Transverse colon (tissue), 4 donors: ENCODE results near the gene CTTN. TPM values are rescaled to one million over a fixed set of nuclear protein-coding genes. Genes with fewer than 3 reads are reported as not detected.

Source experiments
- DNase-seq: peaks from one replicate; pipeline ENCODE4 v3.0.0-alpha.2; 2019
- H3K27ac ChIP-seq, 4 donors: fragments of 200-600 bp; sonication (generic); 2 replicates each; pipeline ENCODE4 v1.5.1; 2016 to 2018; ENCODE audit warnings: inconsistent platforms in 4 of 4
- H3K27me3 ChIP-seq: fragments of 200-600 bp; sonication (generic); 2 replicates; pipeline ENCODE4 v1.5.1; 2017; ENCODE audit warnings: inconsistent platforms
- H3K36me3 ChIP-seq, 4 donors: fragments of 200-600 bp; sonication (generic); 2 replicates each; pipeline ENCODE4 v1.5.1; 2017 to 2019; ENCODE audit warnings: inconsistent platforms in 4 of 4
- H3K4me1 ChIP-seq, 4 donors: fragments of 200-600 bp; sonication (generic); 2 replicates each; pipeline ENCODE4 v1.5.1; 2017 to 2020; ENCODE audit warnings: inconsistent platforms in 4 of 4
- H3K4me3 ChIP-seq, 4 donors: fragments of 200-600 bp; sonication (generic); 1 replicate in 1 of 4; 2 replicates in 3 of 4; pipeline versions ENCODE4 v1.5.1 to v1.6.1; 2017 to 2019; ENCODE audit warnings: inconsistent platforms in 4 of 4
- H3K9me3 ChIP-seq, 2 donors: fragments of 200-600 bp; sonication (generic); 2 replicates each; pipeline ENCODE4 v1.5.1; 2017 to 2019; ENCODE audit warnings: inconsistent platforms in 2 of 2
- CTCF ChIP-seq, 5 experiments: fragments of 200-600 bp in 3 of 5; fragments of 450-650 bp in 2 of 5; sonication (generic) in 3 of 5; IDR thresholded peaks; 1 replicate in 2 of 5; 2 replicates in 3 of 5; pipeline ENCODE4 v1.5.1; 2016 to 2017; ENCODE audit warnings: antibody characterized with exemption in 5 of 5, inconsistent platforms in 3 of 5, mild to moderate bottlenecking in 2 of 5, moderate library complexity in 1 of 5
- EP300 ChIP-seq: sonication (generic); formaldehyde crosslinking; IDR thresholded peaks from one replicate; pipeline ENCODE4 v1.6.1; 2017; ENCODE audit warnings: antibody characterized with exemption, low read depth
- POLR2A ChIP-seq: fragments of 450-650 bp; IDR thresholded peaks from one replicate; pipeline ENCODE4 v1.6.1; 2016; ENCODE audit warnings: antibody characterized with exemption, mild to moderate bottlenecking, moderate library complexity
- POLR2AphosphoS5 ChIP-seq, 3 donors: sonication (generic); formaldehyde crosslinking; IDR thresholded peaks; one replicate each; pipeline ENCODE4 v1.6.1; 2016; ENCODE audit warnings: antibody characterized with exemption in 3 of 3
- WGBS, 2 donors: methylation state at CpG; one replicate each; pipeline ENCODE4 v1.1.5; 2018; ENCODE audit warnings: low coverage in 1 of 2; 5-methylcytosine and 5-hydroxymethylcytosine counted together
- in situ Hi-C, 4 donors: fragments of 200-750 bp; cut with MboI; loops; one replicate each; pipeline versions ENCODE4 v1.15.0 to v1.15.1; 2017; ENCODE audit warnings: low sequenced_read_pairs in 3 of 4, low pct_ligation_motif_present in 1 of 4, low pct_unique_long_range_greater_than_20kb in 1 of 4
- intact Hi-C: fragments of 100-400 bp; cut with DNase I; formaldehyde crosslinking; loops from one replicate; pipeline ENCODE4 v1.15.1; 2023; ENCODE audit warnings: low total_unique reads
- total RNA-seq, 4 donors: library from RNA; depleted of rRNA; stranded (reverse); fragments of >200 nt; gene quantifications; one replicate each; pipeline ENCODE4 v1.1.0, GENCODE V29; 2016

CTTN gene
- total RNA-seq, 4 donors from 2014 or later, result 203 to 449 (median 365) TPM

- Histone ChIP-seq H3K9me3 (no peaks in the 10 kb centered on the region), H3K27me3 (no peaks in the 10 kb centered on the region), H3K4me1 (no peaks in the 10 kb centered on the region), H3K36me3 (peaks cover 0 to 45% (median 15%) of the 10 kb centered on the region in 4 donors), H3K27ac (no peak overlapping the region), H3K4me3 (no peak overlapping the region)
- no peak for DNase-seq
- 95% methylated on average over 18 of the region's 20 CpGs; no CpG with 5 or more reads in 1 of the 2 donors for WGBS, 2 donors
- TF ChIP-seq POLR2A (no peak), CTCF (IDR thresholded peaks at IDR 0.05) (no peak), POLR2AphosphoS5 (IDR thresholded peaks at IDR 0.05) (no peak), EP300 (no peak)
- in situ Hi-C loops (no loop called here), intact Hi-C loops (no loop called here)
Measured at GRCh38 chr11:70433038-70433437, 34.7 kb downstream of the CTTN start.

- no peak overlapping the region for H3K4me3 ChIP-seq
- H3K4me1 ChIP-seq, result no peaks in the 10 kb centered on the region
- no peaks in the 10 kb centered on the region for H3K9me3 ChIP-seq
- DNase-seq, result no peak
- no peak overlapping the region for H3K27ac ChIP-seq
- in situ Hi-C loops, result no loop called here
- no peaks in the 10 kb centered on the region for H3K27me3 ChIP-seq
- peaks cover 0 to 45% (median 15%) of the 10 kb centered on the region in 4 donors for H3K36me3 ChIP-seq
- TF ChIP-seq EP300, result no peak
- TF ChIP-seq POLR2A, result no peak
- TF ChIP-seq CTCF (IDR thresholded peaks at IDR 0.05), result no peak
- intact Hi-C loops, result no loop called here
- 91% methylated on average over 13 of the region's 13 CpGs; no CpG with 5 or more reads in 1 of the 2 donors for WGBS, 2 donors
Measured at GRCh38 chr11:70433526-70433925, 35.2 kb downstream of the CTTN start.

- Histone ChIP-seq H3K9me3 (no peaks in the 10 kb centered on the region), H3K4me3 (no peak overlapping the region), H3K36me3 (peaks cover 0 to 39% (median 15%) of the 10 kb centered on the region in 4 donors), H3K4me1 (no peaks in the 10 kb centered on the region), H3K27ac (no peak overlapping the region), H3K27me3 (no peaks in the 10 kb centered on the region)
- TF ChIP-seq EP300 (no peak), POLR2AphosphoS5 (IDR thresholded peaks at IDR 0.05) (no peak), CTCF (IDR thresholded peaks at IDR 0.05) (no peak), POLR2A (no peak)
- WGBS, 2 donors, result 89 to 91% methylated on average over 8 to 32 of the region's 36 CpGs
- no peak for DNase-seq
- in situ Hi-C loops, result no loop called here
- intact Hi-C loops, result no loop called here
Measured at GRCh38 chr11:70433966-70434812, 35.9 kb downstream of the CTTN start.

GRCh38 chr11:70434813-70435278 lies 36.5 kb downstream of the CTTN start:
- H3K36me3 ChIP-seq, result peaks cover 0 to 36% (median 15%) of the 10 kb centered on the region in 4 donors

More at GRCh38 chr11:70434813-70435278, 36.5 kb downstream of the CTTN start:
- Histone ChIP-seq H3K27me3 (no peaks in the 10 kb centered on the region), H3K27ac (no peak overlapping the region), H3K9me3 (no peaks in the 10 kb centered on the region), H3K4me1 (no peaks in the 10 kb centered on the region), H3K4me3 (no peak overlapping the region)
- TF ChIP-seq EP300 (no peak), CTCF (IDR thresholded peaks at IDR 0.05) (no peak), POLR2AphosphoS5 (IDR thresholded peaks at IDR 0.05) (no peak), POLR2A (no peak)
- DNase-seq, result no peak
- intact Hi-C loops (no loop called here), in situ Hi-C loops (no loop called here)
- 91% methylated on average over 17 of the region's 17 CpGs; no CpG with 5 or more reads in 1 of the 2 donors for WGBS, 2 donors
